Measurements from ENCODE around the gene IFNAR1.

Gene IFNAR1

GRCh38 chr21:33403786-33404585 lies 79.2 kb downstream of the IFNAR1 start:
- no peaks in the 10 kb centered on the region for H3K9me3 ChIP-seq (ENCODE audit: control insufficient read depth, low read length)
- peak overlapping the region; percentile 92 for H3K9ac ChIP-seq (ENCODE audit: low read length)
- H3K4me3 ChIP-seq (ENCODE audit: low read length): peak overlapping the region; percentile 88
- H3K36me3 ChIP-seq (ENCODE audit: control insufficient read depth, insufficient read depth, low read length, severe bottlenecking): no peaks in the 10 kb centered on the region
- peaks cover 28% of the 10 kb centered on the region for H3K4me1 ChIP-seq (ENCODE audit: control insufficient read depth, insufficient read depth, low read length)
- peak; percentile 85 for DNase-seq (ENCODE audit: low read depth)
- no peaks in the 10 kb centered on the region for H3K27me3 ChIP-seq (replicated peaks; ENCODE audit: control insufficient read depth, insufficient read depth, low read length)

- no peak overlapping the region for H3K9ac ChIP-seq (ENCODE audit: low read length)
- no peak overlapping the region for H3K4me3 ChIP-seq (ENCODE audit: low read length)
- H3K4me1 ChIP-seq (ENCODE audit: control insufficient read depth, insufficient read depth, low read length): peaks cover 42% of the 10 kb centered on the region
- H3K9me3 ChIP-seq (ENCODE audit: control insufficient read depth, low read length): no peaks in the 10 kb centered on the region
- H3K27me3 ChIP-seq (replicated peaks; ENCODE audit: control insufficient read depth, insufficient read depth, low read length): no peaks in the 10 kb centered on the region
- DNase-seq (ENCODE audit: low read depth): no peak
- peaks cover 8% of the 10 kb centered on the region for H3K36me3 ChIP-seq (ENCODE audit: control insufficient read depth, insufficient read depth, low read length, severe bottlenecking)
Measured at GRCh38 chr21:33406493-33406892, 81.7 kb downstream of the IFNAR1 start.
